ENCODE results near the gene LRRC23.

DNA sequence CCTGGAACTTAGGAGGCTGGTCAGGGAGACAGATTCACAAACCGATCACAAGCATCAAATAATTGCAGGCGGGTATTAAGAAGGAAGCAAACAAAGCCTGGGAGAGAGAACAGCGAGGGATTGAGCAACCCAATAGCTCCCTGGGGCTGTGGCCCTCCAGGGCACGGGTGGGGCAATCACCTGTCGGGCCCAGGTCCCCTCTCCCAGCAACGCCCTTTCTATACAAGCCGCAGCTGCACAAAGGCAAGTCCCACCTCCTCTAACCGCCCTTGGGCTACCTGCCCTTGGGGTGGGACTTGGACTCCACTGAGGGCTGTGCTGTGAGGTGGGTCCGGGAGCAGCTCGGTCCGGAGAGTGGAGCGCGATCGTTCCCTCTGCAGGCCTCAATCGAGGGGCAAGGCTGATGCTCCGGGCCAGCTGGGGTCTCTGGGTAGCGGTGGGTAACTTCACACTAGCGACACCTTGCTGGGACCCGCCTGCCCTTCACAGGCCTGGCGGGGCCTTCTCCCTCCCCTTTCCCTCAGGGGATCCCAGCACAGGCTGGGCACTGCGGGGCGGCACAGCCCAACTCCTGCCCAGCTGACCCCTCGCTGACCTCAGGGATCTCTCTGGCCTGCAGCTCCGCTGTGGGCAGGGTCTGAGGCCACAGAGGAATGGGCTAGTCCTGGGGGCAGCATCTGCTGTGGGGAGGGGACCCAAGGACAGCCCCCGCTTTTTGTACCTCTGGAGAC, 57.8 kb downstream of the LRRC23 start:
- TF ChIP-seq CTCF (optimal IDR thresholded peaks at IDR 0.05 in 1 of 3, IDR thresholded peaks at IDR 0.05 in 1 of 3, conservative IDR thresholded peaks at IDR 0.05 in 1 of 3; ENCODE audit: extremely low read depth in 1 of 3, insufficient read depth in 2 of 3, low read length in 3 of 3), result no peak
- TF ChIP-seq EZH2 (IDR thresholded peaks at IDR 0.05; ENCODE audit: low read length), result no peak
